Thyroid gland (tissue), 4 donors: ENCODE data around the gene VGLL4.

Source experiments
- CTCF ChIP-seq, 6 experiments: fragments of 200-600 bp in 3 of 6; fragments of 450-650 bp in 3 of 6; sonication (generic) in 3 of 6; IDR thresholded peaks; one replicate each; pipeline ENCODE4 v1.5.1; 2016 to 2019; ENCODE audit warnings: antibody characterized with exemption in 6 of 6, mild to moderate bottlenecking in 2 of 6, inconsistent platforms in 1 of 6, moderate library complexity in 1 of 6
- POLR2A ChIP-seq, 2 donors: fragments of 450-650 bp; IDR thresholded peaks; one replicate each; pipeline ENCODE4 v1.6.1; 2017; ENCODE audit warnings: antibody characterized with exemption in 2 of 2, mild to moderate bottlenecking in 2 of 2, moderate library complexity in 1 of 2

DNA sequence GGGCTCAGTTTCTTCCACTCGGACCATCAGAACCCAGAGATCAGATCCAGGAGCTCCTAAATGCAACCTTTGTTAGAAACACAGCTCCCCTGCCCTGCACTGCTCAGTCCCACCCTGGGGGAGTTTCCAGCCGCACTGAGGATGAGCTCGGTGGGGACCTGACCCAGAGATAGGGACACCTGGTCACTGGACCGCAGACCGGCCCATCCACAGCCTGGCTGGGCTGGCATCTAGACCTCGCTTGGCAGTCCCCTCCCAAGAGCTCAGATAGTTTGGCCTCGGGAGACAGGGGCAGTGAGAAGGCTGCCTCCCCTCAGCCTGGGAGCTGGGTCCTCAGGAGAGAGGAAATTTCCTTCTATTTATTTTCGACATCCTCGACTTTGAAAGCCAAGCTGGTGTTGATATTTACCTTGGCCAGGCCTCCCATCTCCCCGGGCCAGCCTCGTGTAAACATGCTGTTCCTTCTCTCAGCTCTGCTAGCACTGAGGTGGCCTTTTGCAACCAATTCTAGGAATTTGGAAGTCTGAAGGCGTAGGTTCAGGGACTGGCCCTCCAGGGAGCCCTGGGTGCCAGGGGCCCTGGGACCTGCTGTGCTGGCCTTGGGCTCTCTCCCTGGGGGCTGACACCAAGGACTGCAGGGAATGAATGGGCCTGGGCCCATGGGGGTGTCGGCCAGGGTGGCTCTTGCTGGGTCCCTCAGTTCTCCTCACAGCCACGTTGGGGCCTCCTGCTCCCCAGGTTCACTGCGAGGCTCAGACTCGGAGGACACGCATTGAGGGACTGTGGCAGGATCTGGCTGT is 90.1 kb downstream of the VGLL4 start:
- TF ChIP-seq CTCF (IDR thresholded peaks at IDR 0.05) (no peak), POLR2A (IDR thresholded peaks at IDR 0.05) (no peak)
